IMR-90 (cell line): Measurements from ENCODE around the gene HARS1. TPM values are rescaled to one million over a fixed set of nuclear protein-coding genes. Genes with fewer than 3 reads are reported as not detected.

ENCODE experiments used
- ATAC-seq: fragments of 200-7000 bp; cut with Tn5 transposase; 2 replicates; pipeline ENCODE4 v1.9.1; 2020; ENCODE audit warnings: low read depth, mild to moderate bottlenecking, moderate library complexity
- BruUV-seq: library from RNA; stranded (reverse); fragments of 400-500 nt; replicated peaks from 2 replicates; lab custom pipeline; 2021; lab: Mats Ljungman, UMichigan
- CTCF ChIA-PET: fragments of 300-600 bp; formaldehyde crosslinking; extraction: SDS; loops from one replicate; lab custom pipeline; 2021; ENCODE audit warnings: antibody characterized with exemption; lab: Yijun Ruan, JAX
- POLR2A ChIA-PET: fragments of 300-600 bp; sonication (Branson Sonifier 250); formaldehyde crosslinking; loops from one replicate; lab custom pipeline; 2022; ENCODE audit warnings: antibody characterized with exemption; ENCODE audit not compliant: unreplicated experiment; lab: Charles Lee
- DNase-seq: peaks from one replicate; pipeline ENCODE4 v3.0.0; 2013
- H2AFZ ChIP-seq: replicated peaks from 2 replicates; pipeline ENCODE3; 2013; ENCODE audit warnings: low read length, mild to moderate bottlenecking; ENCODE audit not compliant: poor library complexity
- H2AK5ac ChIP-seq: 2 replicates; pipeline ENCODE4 v1.6.1; 2013; ENCODE audit warnings: low read depth, low read length, inconsistent platforms
- H2AK9ac ChIP-seq: replicated peaks from 2 replicates; pipeline ENCODE3; 2013; ENCODE audit warnings: mild to moderate bottlenecking, low read depth, low read length, moderate library complexity; ENCODE audit not compliant: poor library complexity
- H2BK120ac ChIP-seq: 2 replicates; pipeline ENCODE4 v1.6.1; 2013; ENCODE audit warnings: low read depth, low read length, inconsistent platforms
- H2BK15ac ChIP-seq: 3 replicates; pipeline ENCODE4 v1.6.1; 2013; ENCODE audit warnings: low read depth, low read length, inconsistent platforms
- H2BK20ac ChIP-seq: 2 replicates; pipeline ENCODE4 v1.6.1; 2013; ENCODE audit warnings: low read depth, mild to moderate bottlenecking, inconsistent platforms, low read length, moderate library complexity
- H2BK5ac ChIP-seq: 2 replicates; pipeline ENCODE4 v1.6.1; 2013; ENCODE audit warnings: mild to moderate bottlenecking, low read depth, low read length, inconsistent platforms; ENCODE audit not compliant: poor library complexity, severe bottlenecking
- H3K14ac ChIP-seq: replicated peaks from 2 replicates; pipeline ENCODE4 v1.6.1; 2013; ENCODE audit warnings: low read depth, low read length, inconsistent platforms
- H3K18ac ChIP-seq: 2 replicates; pipeline ENCODE4 v1.6.1; 2013; ENCODE audit warnings: low read depth, low read length, control low read depth
- H3K23ac ChIP-seq: 2 replicates; pipeline ENCODE4 v1.6.1; 2013; ENCODE audit warnings: low read depth, low read length, inconsistent platforms
- H3K27ac ChIP-seq: 2 replicates; pipeline ENCODE4 v1.5.1; 2013; ENCODE audit warnings: mild to moderate bottlenecking, control low read depth, low read length; ENCODE audit not compliant: insufficient read depth
- H3K27me3 ChIP-seq: 2 replicates; pipeline ENCODE4 v1.6.1; 2013; ENCODE audit warnings: low read length; ENCODE audit not compliant: control insufficient read depth, insufficient read depth
- H3K36me3 ChIP-seq: 2 replicates; pipeline ENCODE4 v1.6.1; 2013; ENCODE audit warnings: low read length, mixed read lengths; ENCODE audit not compliant: control insufficient read depth, insufficient read depth
- H3K4ac ChIP-seq: 2 replicates; pipeline ENCODE4 v1.6.1; 2013; ENCODE audit warnings: low read depth, low read length, inconsistent platforms
- H3K4me1 ChIP-seq: 2 replicates; pipeline ENCODE4 v1.6.1; 2013; ENCODE audit warnings: low read length, mixed read lengths; ENCODE audit not compliant: control insufficient read depth, insufficient read depth
- H3K4me2 ChIP-seq: 2 replicates; pipeline ENCODE4 v1.6.1; 2013; ENCODE audit warnings: low read depth, mild to moderate bottlenecking, control low read depth, low read length, moderate library complexity
- H3K4me3 ChIP-seq: 2 replicates; pipeline ENCODE4 v1.5.1; 2013; ENCODE audit warnings: low read depth, mild to moderate bottlenecking, control low read depth, low read length, moderate library complexity; ENCODE audit not compliant: insufficient read depth
- H3K56ac ChIP-seq: 2 replicates; pipeline ENCODE4 v1.6.1; 2013; ENCODE audit warnings: low read length, inconsistent platforms; ENCODE audit not compliant: insufficient read depth; ENCODE audit errors: extremely low read depth
- H3K79me1 ChIP-seq, 2 experiments: 2 replicates each; pipeline ENCODE4 v1.6.1; 2013; ENCODE audit warnings: low read length in 2 of 2, inconsistent platforms in 1 of 2, low read depth in 1 of 2
- H3K9ac ChIP-seq: 2 replicates; pipeline ENCODE4 v1.6.1; 2013; ENCODE audit warnings: low read depth, low read length, control low read depth
- H3K9me1 ChIP-seq: 2 replicates; pipeline ENCODE4 v1.6.1; 2013; ENCODE audit warnings: low read length, inconsistent platforms; ENCODE audit not compliant: insufficient read depth
- H3K9me3 ChIP-seq: 2 replicates; pipeline ENCODE4 v1.6.1; 2013; ENCODE audit warnings: low read length; ENCODE audit not compliant: control insufficient read depth, insufficient read depth
- H4K20me1 ChIP-seq: 2 replicates; pipeline ENCODE4 v1.6.1; 2013; ENCODE audit warnings: low read length, inconsistent platforms; ENCODE audit not compliant: insufficient read depth
- H4K5ac ChIP-seq: 2 replicates; pipeline ENCODE4 v1.6.1; 2013; ENCODE audit warnings: mild to moderate bottlenecking, low read depth, low read length, control low read depth
- H4K8ac ChIP-seq, 2 experiments: 2 replicates each; pipeline ENCODE4 v1.6.1; 2013; ENCODE audit warnings: low read depth in 2 of 2, low read length in 2 of 2, control low read depth in 1 of 2, inconsistent platforms in 1 of 2
- H4K91ac ChIP-seq: 2 replicates; pipeline ENCODE4 v1.6.1; 2013; ENCODE audit warnings: low read depth, low read length, inconsistent platforms; ENCODE audit not compliant: insufficient read depth
- BHLHE40 ChIP-seq: fragments of 150-350 bp; IDR thresholded peaks from 2 replicates; pipeline ENCODE4 v1.6.1; 2016; ENCODE audit warnings: mild to moderate bottlenecking, low read depth, low read length
- CEBPB ChIP-seq: IDR thresholded peaks from 2 replicates; pipeline ENCODE4 v1.6.1; 2012; ENCODE audit warnings: low read depth, low read length, improper control_type of control experiment
- CHD1 ChIP-seq: IDR thresholded peaks from 2 replicates; pipeline ENCODE4 v1.6.1; 2012; ENCODE audit warnings: low read depth, low read length, improper control_type of control experiment
- CTCF ChIP-seq: conservative IDR thresholded peaks from 2 replicates; pipeline ENCODE4 v1.5.1; 2012; ENCODE audit warnings: mild to moderate bottlenecking, low read depth, low read length, improper control_type of control experiment
- ELK1 ChIP-seq: fragments of 150-350 bp; IDR thresholded peaks from 2 replicates; pipeline ENCODE4 v1.6.1; 2016; ENCODE audit warnings: low read depth, mild to moderate bottlenecking, low read length, moderate library complexity, borderline replicate concordance
- FOS ChIP-seq: fragments of 150-350 bp; IDR thresholded peaks from 2 replicates; pipeline ENCODE4 v1.6.1; 2016; ENCODE audit warnings: low read depth, low read length
- MAFK ChIP-seq: IDR thresholded peaks from 2 replicates; pipeline ENCODE4 v1.6.1; 2012; ENCODE audit warnings: low read depth, low read length, improper control_type of control experiment
- MAZ ChIP-seq: IDR thresholded peaks from 2 replicates; pipeline ENCODE4 v1.6.1; 2012; ENCODE audit warnings: low read depth, mild to moderate bottlenecking, low read length, improper control_type of control experiment, moderate library complexity, borderline replicate concordance
- MXI1 ChIP-seq: IDR thresholded peaks from 2 replicates; pipeline ENCODE4 v1.6.1; 2012; ENCODE audit warnings: low read depth, mild to moderate bottlenecking, low read length, moderate library complexity, borderline replicate concordance
- NFE2L2 ChIP-seq: fragments of 150-350 bp; IDR thresholded peaks from 2 replicates; pipeline ENCODE4 v1.6.1; 2016; ENCODE audit warnings: low read depth, mild to moderate bottlenecking, low read length
- POLR2A ChIP-seq: IDR thresholded peaks from 2 replicates; pipeline ENCODE4 v1.6.1; 2012; ENCODE audit warnings: mild to moderate bottlenecking, low read depth, low read length
- RAD21 ChIP-seq: IDR thresholded peaks from 2 replicates; pipeline ENCODE4 v1.6.1; 2012; ENCODE audit warnings: low read length, improper control_type of control experiment
- RCOR1 ChIP-seq: IDR thresholded peaks from 2 replicates; pipeline ENCODE4 v1.6.1; 2012; ENCODE audit warnings: mild to moderate bottlenecking, low read length, improper control_type of control experiment; ENCODE audit not compliant: insufficient replicate concordance
- RFX5 ChIP-seq: IDR thresholded peaks from 2 replicates; pipeline ENCODE4 v1.8.0; 2012; ENCODE audit warnings: low read depth, mild to moderate bottlenecking, low read length, moderate library complexity
- SMC3 ChIP-seq: fragments of 150-350 bp; IDR thresholded peaks from 2 replicates; pipeline ENCODE4 v1.6.1; 2016; ENCODE audit warnings: low read depth, mild to moderate bottlenecking, antibody characterized with exemption, low read length, moderate library complexity
- USF2 ChIP-seq: fragments of 150-350 bp; IDR thresholded peaks from 2 replicates; pipeline ENCODE4 v1.6.1; 2017; ENCODE audit warnings: mild to moderate bottlenecking, antibody characterized with exemption, low read length, low read depth
- WGBS, 2 experiments: methylation state at CpG; one replicate each; pipeline versions ENCODE4 v1.1.5 to v1.1.7; 2013; ENCODE audit warnings: missing lambda C conversion rate in 2 of 2; ENCODE audit not compliant: insufficient read length in 1 of 2; ENCODE audit errors: extremely low coverage in 2 of 2; 5-methylcytosine and 5-hydroxymethylcytosine counted together
- dilution Hi-C: fragments of 300-500 bp; cut with HindIII; formaldehyde crosslinking; loops from one replicate; pipeline ENCODE4 v1.14.3; 2018; ENCODE audit warnings: low sequenced_read_pairs; ENCODE audit not compliant: unreplicated experiment
- in situ Hi-C: fragments of 300-500 bp; cut with MboI; formaldehyde crosslinking; loops from 3 replicates; pipeline ENCODE4 v1.14.3; 2019; ENCODE audit warnings: low sequenced_read_pairs, inconsistent platforms, mixed read lengths
- intact Hi-C: fragments of 100-400 bp; cut with micrococcal nuclease; formaldehyde crosslinking; loops from 2 replicates; pipeline ENCODE4 v1.10.0; 2022
- polyA plus RNA-seq, 3 experiments: library from polyadenylated mRNA; depleted of rRNA; stranded (reverse); fragments of >200 nt; gene quantifications; 2 replicates each; pipeline ENCODE4 v1.2.3, GENCODE V29; 2012; ENCODE audit warnings: low replicate concordance in 1 of 3
- total RNA-seq: library from RNA; depleted of rRNA; stranded (reverse); fragments of >200 nt; gene quantifications from 2 replicates; pipeline ENCODE4 v1.2.3, GENCODE V29; 2012

HARS1 gene
- total and polyA plus RNA-seq, 2 of the 4 experiments (the other 2 are of a cell fraction): 97.6 to 141 TPM

GRCh38 chr5:140630292-140631035 lies 60.7 kb downstream of the HARS1 start:
- no peak overlapping the region for H4K8ac ChIP-seq
- no peak overlapping the region for H4K5ac ChIP-seq
- ChIA-PET POLR2A (no interaction called here), CTCF (no interaction called here)
- H2BK15ac ChIP-seq: no peak overlapping the region
- TF ChIP-seq RFX5 (no peak), USF2 (no peak), ELK1 (no peak), CHD1 (no peak), RCOR1 (no peak), CTCF (no peak), FOS (no peak), POLR2A (no peak), RAD21 (no peak), MAFK (no peak), MAZ (no peak), NFE2L2 (no peak), MXI1 (no peak), SMC3 (no peak), BHLHE40 (no peak), CEBPB (no peak)
- no peak overlapping the region for H2AK9ac ChIP-seq
- no peak overlapping the region for H4K91ac ChIP-seq
- no peaks in the 10 kb centered on the region; the same call in 1 of the 2 replicates for H3K9me3 ChIP-seq
- BruUV-seq: no TSS peak
- no peak overlapping the region for H2AK5ac ChIP-seq
- no peak overlapping the region for H3K56ac ChIP-seq
- H3K36me3 ChIP-seq: no peaks in the 10 kb centered on the region
- no peak overlapping the region for H2BK5ac ChIP-seq
- in situ Hi-C loops (no loop called here), intact Hi-C loops (loop anchor here (10.0 kb wide), 1 partner anchor 386 kb away; no protein-coding TSS in a partner anchor), dilution Hi-C loops (no loop called here)
- H3K4ac ChIP-seq: no peak overlapping the region
- H3K18ac ChIP-seq: no peak overlapping the region
- H3K79me1 ChIP-seq: no peaks in the 10 kb centered on the region
- no peak overlapping the region for H3K14ac ChIP-seq
- ATAC-seq (no peak), DNase-seq (no peak)
- no CpG with 5 or more reads among the region's 2 CpGs for WGBS, 2 experiments
- no peak overlapping the region for H3K9ac ChIP-seq
- no peak overlapping the region for H2BK20ac ChIP-seq
- H3K4me2 ChIP-seq: no peak overlapping the region
- no peaks in the 10 kb centered on the region for H4K20me1 ChIP-seq
- H3K27ac ChIP-seq: no peak overlapping the region
- H3K4me1 ChIP-seq: peaks cover 5% of the 10 kb centered on the region; the same call in 1 of the 2 replicates
- no peak overlapping the region for H3K23ac ChIP-seq
- H2BK120ac ChIP-seq: no peak overlapping the region
- H3K27me3 ChIP-seq: peaks cover 16% of the 10 kb centered on the region
- H3K9me1 ChIP-seq: no peaks in the 10 kb centered on the region
- H3K4me3 ChIP-seq: no peak overlapping the region
- H2AFZ ChIP-seq: no peak overlapping the region
